WTC11 (cell line): ENCODE results near the gene CSTPP1. TPM values are rescaled to one million over a fixed set of nuclear protein-coding genes. Genes with fewer than 3 reads are reported as not detected.

ENCODE experiments used
- ATAC-seq: fragments of 200-7000 bp; cut with Tn5 transposase; 2 replicates; pipeline ENCODE4 v1.10.0; 2021; ENCODE audit warnings: mild to moderate bottlenecking, moderate library complexity
- CTCF ChIA-PET: fragments of 300-600 bp; sonication (Branson Sonifier 250); formaldehyde crosslinking; loops from one replicate; lab custom pipeline; 2021; ENCODE audit warnings: antibody characterized with exemption; lab: Charles Lee
- POLR2A ChIA-PET: fragments of 350-600 bp; sonication (Branson Sonifier 250); formaldehyde crosslinking; loops from one replicate; lab custom pipeline; 2021; ENCODE audit warnings: antibody characterized with exemption; lab: Charles Lee
- DNase-seq: peaks from one replicate; pipeline ENCODE4 v3.0.0; 2021; ENCODE audit warnings: low spot score
- H3K27ac Mint-ChIP-seq: 2 replicates; pipeline ENCODE4 v1.8.0; 2021; ENCODE audit warnings: mixed read lengths
- H3K27me3 Mint-ChIP-seq: 2 replicates; pipeline ENCODE4 v1.8.0; 2021; ENCODE audit warnings: low read depth, mild to moderate bottlenecking, moderate library complexity, mixed read lengths
- H3K36me3 Mint-ChIP-seq: 2 replicates; pipeline ENCODE4 v1.8.0; 2021; ENCODE audit warnings: mixed read lengths
- H3K4me1 Mint-ChIP-seq: 2 replicates; pipeline ENCODE4 v1.8.0; 2022; ENCODE audit warnings: mixed read lengths
- H3K4me3 Mint-ChIP-seq: 2 replicates; pipeline ENCODE4 v1.8.0; 2021; ENCODE audit warnings: mild to moderate bottlenecking, moderate library complexity, mixed read lengths
- H3K9me3 Mint-ChIP-seq: 2 replicates; pipeline ENCODE4 v1.8.0; 2021; ENCODE audit warnings: mixed read lengths
- FOXK1 ChIP-seq: sonication (generic); formaldehyde crosslinking; IDR thresholded peaks from 2 replicates; pipeline ENCODE4 v1.8.0; 2022; ENCODE audit warnings: mild to moderate bottlenecking, moderate library complexity, missing genetic modification reagents
- GRHL2 ChIP-seq: fragments of 250-450 bp; sonication (Bioruptor Pico); IDR thresholded peaks from 2 replicates; pipeline ENCODE4 v1.8.0; 2022; ENCODE audit warnings: mild to moderate bottlenecking, moderate library complexity; ENCODE audit not compliant: insufficient replicate concordance, severe bottlenecking
- JUN ChIP-seq: sonication (generic); formaldehyde crosslinking; IDR thresholded peaks from 2 replicates; pipeline ENCODE4 v1.8.0; 2023; ENCODE audit warnings: mild to moderate bottlenecking, missing genetic modification reagents
- NFE2L1 ChIP-seq: sonication (generic); formaldehyde crosslinking; IDR thresholded peaks from 2 replicates; pipeline ENCODE4 v1.8.1; 2023; ENCODE audit warnings: missing genetic modification reagents
- NR3C1 ChIP-seq: sonication (generic); formaldehyde crosslinking; conservative IDR thresholded peaks from 2 replicates; pipeline ENCODE4 v1.8.1; 2023; ENCODE audit warnings: low read depth, mild to moderate bottlenecking, missing genetic modification reagents
- RELA ChIP-seq: sonication (generic); formaldehyde crosslinking; IDR thresholded peaks from 2 replicates; pipeline ENCODE4 v1.8.1; 2022; ENCODE audit warnings: missing genetic modification reagents, mild to moderate bottlenecking, borderline replicate concordance
- RORB ChIP-seq: fragments of 250-450 bp; sonication (Bioruptor Pico); IDR thresholded peaks from 2 replicates; pipeline ENCODE4 v1.9.0; 2021; ENCODE audit warnings: mild to moderate bottlenecking
- SOX15 ChIP-seq: fragments of 250-450 bp; sonication (Bioruptor Pico); IDR thresholded peaks from 2 replicates; pipeline ENCODE4 v1.9.0; 2021; ENCODE audit warnings: mild to moderate bottlenecking
- ZNF317 ChIP-seq: sonication (generic); formaldehyde crosslinking; IDR thresholded peaks from 2 replicates; pipeline ENCODE4 v1.8.1; 2023; ENCODE audit warnings: low read depth, mild to moderate bottlenecking, moderate library complexity, missing genetic modification reagents, borderline replicate concordance
- ZNF423 ChIP-seq: fragments of 250-450 bp; sonication (Bioruptor Pico); IDR thresholded peaks from 2 replicates; pipeline ENCODE4 v2.1.2; 2022; ENCODE audit warnings: mild to moderate bottlenecking, moderate library complexity
- ZNF671 ChIP-seq: fragments of 250-450 bp; sonication (Bioruptor Pico); IDR thresholded peaks from 2 replicates; pipeline ENCODE4 v1.8.0; 2021; ENCODE audit warnings: mild to moderate bottlenecking
- total RNA-seq: library from RNA; stranded (reverse); gene quantifications from 3 replicates; pipeline ENCODE4 v1.2.3, GENCODE V29; 2021
- TF ChIP-seq, protein P1 (sequence below): sonication (generic); formaldehyde crosslinking; IDR thresholded peaks from 2 replicates; pipeline ENCODE4 v1.8.1; 2022; ENCODE audit warnings: low read depth, missing genetic modification reagents, borderline replicate concordance
- TF ChIP-seq, protein P2 (sequence below): sonication (generic); formaldehyde crosslinking; IDR thresholded peaks from 2 replicates; pipeline ENCODE4 v1.8.1; 2023; ENCODE audit warnings: mild to moderate bottlenecking, missing genetic modification reagents
- TF ChIP-seq, protein P3 (sequence below): sonication (generic); formaldehyde crosslinking; IDR thresholded peaks from 2 replicates; pipeline ENCODE4 v1.8.0; 2022; ENCODE audit warnings: mild to moderate bottlenecking, missing genetic modification reagents
- TF ChIP-seq, protein P4 (sequence below): sonication (generic); formaldehyde crosslinking; IDR thresholded peaks from 2 replicates; pipeline ENCODE4 v1.8.0; 2022; ENCODE audit warnings: missing genetic modification reagents
- TF ChIP-seq, protein P5 (sequence below): sonication (generic); formaldehyde crosslinking; conservative IDR thresholded peaks from 2 replicates; pipeline ENCODE4 v1.8.1; 2022; ENCODE audit warnings: mild to moderate bottlenecking, missing genetic modification reagents
- TF ChIP-seq, protein P6 (sequence below): sonication (generic); formaldehyde crosslinking; IDR thresholded peaks from 2 replicates; pipeline ENCODE4 v1.8.1; 2023; ENCODE audit warnings: mild to moderate bottlenecking, missing genetic modification reagents, moderate library complexity
- TF ChIP-seq, protein P7 (sequence below): sonication (generic); formaldehyde crosslinking; IDR thresholded peaks from 2 replicates; pipeline ENCODE4 v1.8.1; 2022; ENCODE audit warnings: mild to moderate bottlenecking, moderate library complexity, missing genetic modification reagents

CSTPP1 gene
- total RNA-seq, 1 experiment from 2014 or later = 23.6 TPM

DNA sequence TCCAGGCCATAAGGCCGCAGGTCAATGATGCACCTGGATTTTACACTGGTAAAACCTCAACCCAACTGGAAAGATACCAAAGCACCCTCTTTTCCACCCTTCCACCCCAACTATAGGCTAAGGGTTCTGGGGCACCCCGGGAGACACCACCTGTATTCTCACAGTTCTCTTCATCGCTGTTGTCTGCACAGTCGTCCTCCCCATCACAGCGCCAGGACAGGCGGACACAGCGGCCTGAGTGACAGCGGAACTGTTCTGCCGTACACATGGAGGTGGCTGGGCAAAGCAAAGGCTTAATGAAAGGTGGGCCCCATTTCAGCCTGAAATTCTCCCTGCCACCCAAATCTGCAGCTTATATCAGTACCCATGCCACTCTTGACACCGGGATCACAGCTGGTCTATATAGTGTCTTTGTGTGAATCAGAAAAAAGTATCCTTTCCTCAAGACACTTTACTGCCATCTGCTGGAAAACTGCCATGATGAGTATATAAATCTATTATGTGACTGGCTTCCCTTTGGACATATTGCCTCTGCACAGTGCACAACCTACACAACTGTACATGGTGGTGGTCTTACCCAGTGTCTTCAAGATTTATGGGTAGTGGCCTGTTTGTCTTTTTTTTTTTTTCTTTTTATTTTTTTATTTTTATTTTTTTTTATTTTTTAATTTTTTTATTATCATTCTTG is 39.7 kb upstream of the CSTPP1 start (continued):
- TF ChIP-seq, protein P1, sequence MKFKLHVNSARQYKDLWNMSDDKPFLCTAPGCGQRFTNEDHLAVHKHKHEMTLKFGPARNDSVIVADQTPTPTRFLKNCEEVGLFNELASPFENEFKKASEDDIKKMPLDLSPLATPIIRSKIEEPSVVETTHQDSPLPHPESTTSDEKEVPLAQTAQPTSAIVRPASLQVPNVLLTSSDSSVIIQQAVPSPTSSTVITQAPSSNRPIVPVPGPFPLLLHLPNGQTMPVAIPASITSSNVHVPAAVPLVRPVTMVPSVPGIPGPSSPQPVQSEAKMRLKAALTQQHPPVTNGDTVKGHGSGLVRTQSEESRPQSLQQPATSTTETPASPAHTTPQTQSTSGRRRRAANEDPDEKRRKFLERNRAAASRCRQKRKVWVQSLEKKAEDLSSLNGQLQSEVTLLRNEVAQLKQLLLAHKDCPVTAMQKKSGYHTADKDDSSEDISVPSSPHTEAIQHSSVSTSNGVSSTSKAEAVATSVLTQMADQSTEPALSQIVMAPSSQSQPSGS = no peak
- TF ChIP-seq, protein P2, sequence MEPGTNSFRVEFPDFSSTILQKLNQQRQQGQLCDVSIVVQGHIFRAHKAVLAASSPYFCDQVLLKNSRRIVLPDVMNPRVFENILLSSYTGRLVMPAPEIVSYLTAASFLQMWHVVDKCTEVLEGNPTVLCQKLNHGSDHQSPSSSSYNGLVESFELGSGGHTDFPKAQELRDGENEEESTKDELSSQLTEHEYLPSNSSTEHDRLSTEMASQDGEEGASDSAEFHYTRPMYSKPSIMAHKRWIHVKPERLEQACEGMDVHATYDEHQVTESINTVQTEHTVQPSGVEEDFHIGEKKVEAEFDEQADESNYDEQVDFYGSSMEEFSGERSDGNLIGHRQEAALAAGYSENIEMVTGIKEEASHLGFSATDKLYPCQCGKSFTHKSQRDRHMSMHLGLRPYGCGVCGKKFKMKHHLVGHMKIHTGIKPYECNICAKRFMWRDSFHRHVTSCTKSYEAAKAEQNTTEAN (CRISPR knock-in tag) = no peak
- TF ChIP-seq, protein P3, sequence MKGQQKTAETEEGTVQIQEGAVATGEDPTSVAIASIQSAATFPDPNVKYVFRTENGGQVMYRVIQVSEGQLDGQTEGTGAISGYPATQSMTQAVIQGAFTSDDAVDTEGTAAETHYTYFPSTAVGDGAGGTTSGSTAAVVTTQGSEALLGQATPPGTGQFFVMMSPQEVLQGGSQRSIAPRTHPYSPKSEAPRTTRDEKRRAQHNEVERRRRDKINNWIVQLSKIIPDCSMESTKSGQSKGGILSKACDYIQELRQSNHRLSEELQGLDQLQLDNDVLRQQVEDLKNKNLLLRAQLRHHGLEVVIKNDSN (CRISPR knock-in tag) = no peak
- TF ChIP-seq, all 79 proteins: peak for 0

DNA sequence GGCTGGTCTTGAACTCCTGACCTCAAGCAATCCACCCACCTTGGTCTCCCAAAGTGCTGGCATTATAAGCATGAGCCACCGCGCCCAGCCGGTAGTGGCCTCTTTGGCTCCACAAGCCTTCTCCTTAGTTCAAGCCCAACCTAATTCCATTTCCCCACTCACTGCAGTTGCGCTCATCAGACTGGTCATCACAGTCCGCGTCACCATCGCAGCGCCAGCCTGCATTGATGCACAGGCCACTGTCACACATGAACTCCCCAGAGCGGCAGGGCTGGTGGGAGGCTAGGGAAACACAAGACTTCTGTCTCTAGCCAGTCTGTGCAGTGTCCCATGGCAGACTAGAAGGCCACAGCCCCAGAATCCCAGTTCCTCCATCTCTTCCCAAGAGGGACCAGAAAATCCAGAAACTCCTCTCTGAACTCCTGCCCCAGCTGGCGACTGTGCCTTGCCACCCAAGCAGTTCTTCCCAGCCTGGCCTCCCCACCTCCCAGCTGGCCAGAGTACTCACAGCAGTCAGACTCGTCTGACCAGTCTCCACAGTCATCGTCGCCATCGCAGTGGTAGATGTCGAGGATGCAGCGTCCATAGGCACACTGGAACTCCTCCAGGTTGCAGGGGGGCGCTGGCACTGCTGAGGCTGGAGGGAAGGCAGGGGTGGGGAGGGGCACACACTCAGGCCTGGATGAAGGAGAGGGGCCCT is 38.0 kb upstream of the CSTPP1 start:
- peaks cover 6% of the 10 kb centered on the region for H3K9me3 Mint-ChIP-seq
- CTCF ChIA-PET = no interaction called here
- TF ChIP-seq FOXK1 (CRISPR knock-in tag) (no peak), RORB (no peak), JUN (CRISPR knock-in tag) (no peak), SOX15 (CRISPR knock-in tag) (no peak), RELA (CRISPR knock-in tag) (no peak), NR3C1 (CRISPR knock-in tag) (no peak), ZNF671 (CRISPR knock-in tag) (no peak), ZNF423 (no peak), GRHL2 (no peak), ZNF317 (CRISPR knock-in tag) (no peak), NFE2L1 (CRISPR knock-in tag) (no peak)
- TF ChIP-seq, protein P1 = no peak
- TF ChIP-seq, protein P4, sequence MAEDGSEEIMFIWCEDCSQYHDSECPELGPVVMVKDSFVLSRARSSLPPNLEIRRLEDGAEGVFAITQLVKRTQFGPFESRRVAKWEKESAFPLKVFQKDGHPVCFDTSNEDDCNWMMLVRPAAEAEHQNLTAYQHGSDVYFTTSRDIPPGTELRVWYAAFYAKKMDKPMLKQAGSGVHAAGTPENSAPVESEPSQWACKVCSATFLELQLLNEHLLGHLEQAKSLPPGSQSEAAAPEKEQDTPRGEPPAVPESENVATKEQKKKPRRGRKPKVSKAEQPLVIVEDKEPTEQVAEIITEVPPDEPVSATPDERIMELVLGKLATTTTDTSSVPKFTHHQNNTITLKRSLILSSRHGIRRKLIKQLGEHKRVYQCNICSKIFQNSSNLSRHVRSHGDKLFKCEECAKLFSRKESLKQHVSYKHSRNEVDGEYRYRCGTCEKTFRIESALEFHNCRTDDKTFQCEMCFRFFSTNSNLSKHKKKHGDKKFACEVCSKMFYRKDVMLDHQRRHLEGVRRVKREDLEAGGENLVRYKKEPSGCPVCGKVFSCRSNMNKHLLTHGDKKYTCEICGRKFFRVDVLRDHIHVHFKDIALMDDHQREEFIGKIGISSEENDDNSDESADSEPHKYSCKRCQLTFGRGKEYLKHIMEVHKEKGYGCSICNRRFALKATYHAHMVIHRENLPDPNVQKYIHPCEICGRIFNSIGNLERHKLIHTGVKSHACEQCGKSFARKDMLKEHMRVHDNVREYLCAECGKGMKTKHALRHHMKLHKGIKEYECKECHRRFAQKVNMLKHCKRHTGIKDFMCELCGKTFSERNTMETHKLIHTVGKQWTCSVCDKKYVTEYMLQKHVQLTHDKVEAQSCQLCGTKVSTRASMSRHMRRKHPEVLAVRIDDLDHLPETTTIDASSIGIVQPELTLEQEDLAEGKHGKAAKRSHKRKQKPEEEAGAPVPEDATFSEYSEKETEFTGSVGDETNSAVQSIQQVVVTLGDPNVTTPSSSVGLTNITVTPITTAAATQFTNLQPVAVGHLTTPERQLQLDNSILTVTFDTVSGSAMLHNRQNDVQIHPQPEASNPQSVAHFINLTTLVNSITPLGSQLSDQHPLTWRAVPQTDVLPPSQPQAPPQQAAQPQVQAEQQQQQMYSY (CRISPR knock-in tag) = no peak
- TF ChIP-seq, protein P5, sequence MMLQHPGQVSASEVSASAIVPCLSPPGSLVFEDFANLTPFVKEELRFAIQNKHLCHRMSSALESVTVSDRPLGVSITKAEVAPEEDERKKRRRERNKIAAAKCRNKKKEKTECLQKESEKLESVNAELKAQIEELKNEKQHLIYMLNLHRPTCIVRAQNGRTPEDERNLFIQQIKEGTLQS = no peak
- TF ChIP-seq, protein P6, sequence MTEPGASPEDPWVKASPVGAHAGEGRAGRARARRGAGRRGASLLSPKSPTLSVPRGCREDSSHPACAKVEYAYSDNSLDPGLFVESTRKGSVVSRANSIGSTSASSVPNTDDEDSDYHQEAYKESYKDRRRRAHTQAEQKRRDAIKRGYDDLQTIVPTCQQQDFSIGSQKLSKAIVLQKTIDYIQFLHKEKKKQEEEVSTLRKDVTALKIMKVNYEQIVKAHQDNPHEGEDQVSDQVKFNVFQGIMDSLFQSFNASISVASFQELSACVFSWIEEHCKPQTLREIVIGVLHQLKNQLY (CRISPR knock-in tag) = no peak
- TF ChIP-seq, protein P7, sequence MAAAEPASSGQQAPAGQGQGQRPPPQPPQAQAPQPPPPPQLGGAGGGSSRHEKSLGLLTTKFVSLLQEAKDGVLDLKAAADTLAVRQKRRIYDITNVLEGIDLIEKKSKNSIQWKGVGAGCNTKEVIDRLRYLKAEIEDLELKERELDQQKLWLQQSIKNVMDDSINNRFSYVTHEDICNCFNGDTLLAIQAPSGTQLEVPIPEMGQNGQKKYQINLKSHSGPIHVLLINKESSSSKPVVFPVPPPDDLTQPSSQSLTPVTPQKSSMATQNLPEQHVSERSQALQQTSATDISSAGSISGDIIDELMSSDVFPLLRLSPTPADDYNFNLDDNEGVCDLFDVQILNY (CRISPR knock-in tag) = no peak
- peaks cover 9% of the 10 kb centered on the region; the same call in 1 of the 2 replicates for H3K4me1 Mint-ChIP-seq
- no peak for ATAC-seq
- POLR2A ChIA-PET = no interaction called here
- peaks cover 61% of the 10 kb centered on the region for H3K36me3 Mint-ChIP-seq
- H3K4me3 Mint-ChIP-seq = no peak overlapping the region
- no peaks in the 10 kb centered on the region for H3K27me3 Mint-ChIP-seq
- peak overlapping the region; percentile 49; the same call in 1 of the 2 replicates for H3K27ac Mint-ChIP-seq
- DNase-seq = no peak
